Measurements from ENCODE around the gene FRMPD1.

GRCh38 chr9:37620396-37620795 is 30.4 kb upstream of the FRMPD1 start:
- TF ChIP-seq POLR2A (IDR thresholded peaks at IDR 0.05; ENCODE audit: low read length) (no peak), CTCF (IDR thresholded peaks at IDR 0.05) (no peak), ELK1 (IDR thresholded peaks at IDR 0.05; ENCODE audit: low read depth, low read length) (no peak), TP53 (CRISPR knock-in tag; IDR thresholded peaks at IDR 0.05) (no peak), SMC3 (IDR thresholded peaks at IDR 0.05) (no peak), MYC (IDR thresholded peaks at IDR 0.05; ENCODE audit: borderline replicate concordance, low read length) (no peak), MAFK (IDR thresholded peaks at IDR 0.05; ENCODE audit: partially characterized antibody) (no peak), EHMT2 (IDR thresholded peaks at IDR 0.05; ENCODE audit: low read depth) (no peak), ESRRA (IDR thresholded peaks at IDR 0.05; ENCODE audit: borderline replicate concordance, low read length) (no peak), CHD2 (IDR thresholded peaks at IDR 0.05; ENCODE audit: low read length, partially characterized antibody) (no peak)
